ENCODE measurements around the gene SYTL2.

SYTL2 gene

GRCh38 chr11:85827748-85828639 is 17.1 kb upstream of the SYTL2 start:
- DNase-seq (ENCODE audit: low read depth in 2 of 2): no peak

DNA sequence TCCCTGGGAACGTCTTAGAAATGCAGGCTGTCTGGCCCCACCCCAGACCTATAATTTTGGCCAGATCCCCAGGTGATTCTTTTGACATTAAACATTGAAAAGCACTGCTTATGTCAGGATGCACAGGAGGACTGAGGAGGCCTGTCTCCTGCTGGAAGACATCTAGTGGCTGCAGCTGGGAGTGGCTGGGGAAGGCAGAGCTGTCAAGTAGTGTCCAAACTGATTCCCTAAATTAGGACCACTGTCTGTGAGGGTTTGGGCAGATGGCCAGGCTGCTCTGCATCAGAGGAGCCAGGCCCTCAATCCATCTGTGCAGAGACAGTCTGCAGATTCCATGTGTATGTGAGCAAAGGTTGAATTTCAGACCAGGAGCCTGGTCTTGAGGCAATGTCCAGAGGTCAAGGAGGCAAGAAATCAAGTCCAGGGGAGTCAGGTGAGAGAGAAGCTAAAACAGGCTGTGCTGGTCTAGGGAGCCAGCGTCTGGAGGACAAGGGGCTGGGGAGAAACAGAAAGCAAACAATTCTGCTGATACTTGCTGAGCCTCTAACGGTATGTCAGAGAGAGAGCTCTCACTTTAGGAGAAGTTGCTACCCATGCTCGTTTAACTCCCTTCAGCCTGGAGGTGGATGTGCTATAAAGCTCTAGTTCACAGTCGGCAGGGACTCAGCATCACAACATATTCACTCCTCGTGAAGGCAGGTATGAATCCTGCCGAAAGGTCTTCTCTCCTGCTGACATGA is 15.3 kb upstream of the SYTL2 start:
- DNase-seq (ENCODE audit: low read depth in 2 of 2): no peak

- DNase-seq (ENCODE audit: low read depth in 2 of 2): no peak
Observed at GRCh38 chr11:85825616-85826015, 14.7 kb upstream of the SYTL2 start.

DNA sequence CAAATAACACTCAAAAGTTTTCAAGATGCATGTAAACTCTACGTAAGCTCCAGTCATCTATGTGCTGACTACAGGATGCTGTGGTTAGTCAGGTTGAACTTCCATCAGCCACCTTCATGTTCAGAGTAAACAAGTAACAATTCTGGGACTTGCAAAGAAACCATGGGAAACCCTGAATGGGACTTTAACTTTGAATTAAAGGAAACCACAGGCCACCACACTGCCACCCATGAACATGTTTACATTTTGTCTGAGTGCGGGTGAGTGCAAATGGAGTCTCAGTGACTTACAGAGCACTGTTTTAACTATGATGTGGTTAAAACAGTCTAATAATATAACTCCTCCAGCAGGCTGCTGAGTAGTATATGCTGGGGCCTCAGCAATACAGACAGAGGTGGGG is 12.9 kb upstream of the SYTL2 start:
- DNase-seq (ENCODE audit: low read depth in 2 of 2): peak; percentile 24 to 35

GRCh38 chr11:85822814-85823213 is 11.9 kb upstream of the SYTL2 start:
- DNase-seq (ENCODE audit: low read depth in 2 of 2): no peak

DNA sequence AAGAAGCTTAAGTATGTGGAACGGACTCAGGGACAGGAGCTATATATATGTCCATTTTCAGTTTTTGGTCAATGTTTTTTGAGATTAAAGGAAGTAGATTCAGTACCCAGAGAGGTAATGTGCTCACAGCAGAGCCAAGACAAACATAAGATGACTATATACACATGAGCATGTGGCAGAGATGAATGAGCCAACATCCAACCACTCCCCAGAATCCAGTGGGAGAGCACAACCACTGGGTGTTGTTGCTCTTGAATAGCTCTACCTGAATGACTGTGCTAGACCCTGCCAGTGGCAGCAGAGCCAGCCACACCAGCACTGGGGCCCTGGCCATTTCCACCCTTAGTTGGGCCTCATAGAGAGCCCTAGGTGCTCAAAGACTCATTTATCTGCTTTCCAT is 10.7 kb upstream of the SYTL2 start:
- DNase-seq (ENCODE audit: low read depth in 2 of 2): no peak

- no peak for DNase-seq (ENCODE audit: low read depth in 2 of 2)
Observed at GRCh38 chr11:85819441-85819840, 8.5 kb upstream of the SYTL2 start.

GRCh38 chr11:85815186-85815931 is 4.4 kb upstream of the SYTL2 start:
- DNase-seq (ENCODE audit: low read depth in 2 of 2): no peak

- no peak for DNase-seq (ENCODE audit: low read depth in 2 of 2)
Observed at GRCh38 chr11:85813721-85814120, 2.8 kb upstream of the SYTL2 start.

DNA sequence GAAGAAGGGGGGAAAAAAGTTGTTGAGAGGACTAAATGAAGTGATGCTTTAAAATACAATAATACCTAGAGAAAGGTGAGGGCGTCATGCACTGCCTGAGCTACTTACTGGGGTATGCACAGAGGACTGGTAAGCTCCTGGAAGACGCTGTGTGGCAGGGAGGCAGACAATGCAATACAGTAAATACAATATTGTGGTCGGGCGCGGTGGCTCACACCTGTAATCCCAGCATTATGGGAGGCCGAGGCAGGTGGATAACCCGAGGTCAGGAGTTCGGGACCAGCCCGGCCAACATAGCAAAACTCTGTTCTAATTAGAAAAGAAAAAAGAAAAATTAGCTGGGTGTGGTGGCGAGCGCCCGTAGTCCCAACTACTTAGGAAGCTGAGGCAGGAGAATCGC is 683 bp upstream of the SYTL2 start:
- DNase-seq (ENCODE audit: low read depth in 2 of 2): no peak

GRCh38 chr11:85810521-85810870 is 445 bp downstream of the SYTL2 start:
- DNase-seq (ENCODE audit: low read depth in 2 of 2): no peak

- peak in 1 of 2 donors; percentile 20 for DNase-seq (ENCODE audit: low read depth in 2 of 2)
Observed at GRCh38 chr11:85809863-85810262, 1.1 kb downstream of the SYTL2 start.

DNA sequence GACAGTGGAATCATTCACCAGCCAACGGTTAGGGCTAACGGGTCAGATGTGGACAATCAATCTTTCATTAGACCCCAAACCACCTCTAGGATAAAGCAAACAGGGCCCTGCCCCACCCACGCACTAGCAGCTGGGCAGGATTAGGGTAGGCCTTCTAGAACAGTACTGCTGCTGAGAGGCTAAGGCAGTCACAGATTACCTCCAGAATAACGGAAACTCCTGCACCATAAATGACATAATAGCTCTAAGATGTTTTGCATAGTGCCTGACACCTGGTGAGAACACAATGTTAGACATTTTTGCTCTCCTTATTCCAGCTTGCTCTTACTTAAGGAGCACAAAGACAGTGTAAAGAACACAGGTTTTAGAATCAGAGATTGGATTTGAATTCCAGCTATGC is 1.8 kb downstream of the SYTL2 start:
- no peak for DNase-seq (ENCODE audit: low read depth in 2 of 2)

- DNase-seq (ENCODE audit: low read depth in 2 of 2): no peak
Observed at GRCh38 chr11:85806876-85807275, 4.1 kb downstream of the SYTL2 start.

GRCh38 chr11:85806016-85806415 is 4.9 kb downstream of the SYTL2 start:
- DNase-seq (ENCODE audit: low read depth in 2 of 2): no peak

DNA sequence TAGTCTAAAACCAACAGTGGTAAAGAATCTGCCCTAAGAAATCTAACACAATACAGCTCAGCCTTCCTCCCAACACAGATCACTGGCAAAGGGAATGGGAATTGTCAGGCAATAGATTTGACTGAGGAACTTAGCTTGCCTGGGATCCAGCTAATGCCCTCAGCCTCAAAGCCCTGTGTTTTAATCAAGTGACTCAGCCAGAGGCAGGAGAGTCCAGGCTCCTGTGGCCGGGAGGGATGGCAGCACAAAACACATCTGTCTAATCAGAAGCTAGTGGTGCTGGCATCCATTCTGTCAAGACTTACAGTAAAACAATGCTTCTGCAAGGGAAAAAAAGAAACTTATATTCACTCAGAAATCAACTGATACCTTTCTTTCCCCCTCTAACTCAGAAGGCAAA is 5.6 kb downstream of the SYTL2 start:
- DNase-seq (ENCODE audit: low read depth in 2 of 2): no peak

GRCh38 chr11:85803920-85804319 is 7.0 kb downstream of the SYTL2 start:
- DNase-seq (ENCODE audit: low read depth in 2 of 2): no peak

- DNase-seq (ENCODE audit: low read depth in 2 of 2): no peak
Observed at GRCh38 chr11:85803303-85803702, 7.6 kb downstream of the SYTL2 start.

GRCh38 chr11:85801527-85801926 is 9.4 kb downstream of the SYTL2 start:
- DNase-seq (ENCODE audit: low read depth in 2 of 2): no peak

DNA sequence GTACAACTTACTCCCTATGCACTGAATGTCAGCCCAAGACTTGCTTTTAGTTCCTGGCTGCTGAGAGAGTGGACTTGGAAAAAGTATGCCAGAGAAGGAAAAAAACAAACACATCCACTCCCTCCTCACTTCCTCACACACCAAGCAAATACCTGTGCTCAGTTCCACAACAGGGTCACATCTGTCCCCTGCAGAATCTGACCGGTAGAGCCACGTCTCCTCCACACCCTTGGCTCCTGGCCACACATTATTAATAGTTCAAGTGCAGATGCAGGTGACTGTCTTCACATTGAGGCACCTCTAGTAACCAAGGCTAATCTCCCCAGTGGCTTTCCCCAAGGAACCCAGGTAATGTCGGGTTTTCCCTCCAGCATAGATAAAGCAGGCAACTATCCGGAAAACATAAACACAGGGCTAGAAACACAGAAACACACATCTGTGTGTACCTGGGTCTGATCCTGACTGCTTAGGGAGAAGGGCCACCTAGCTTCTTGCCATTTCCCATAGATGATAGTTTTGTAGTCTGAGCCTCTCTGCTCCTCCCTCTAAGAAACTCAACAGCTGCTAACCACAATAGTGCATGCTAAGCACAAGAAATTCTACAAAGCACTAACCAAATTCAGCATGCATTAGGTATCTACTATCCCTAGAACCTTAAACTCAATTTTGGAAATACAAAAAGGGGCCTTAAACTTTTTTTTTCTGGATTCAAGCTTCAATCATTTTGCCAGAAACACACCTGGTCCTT is 10.2 kb downstream of the SYTL2 start:
- no peak for DNase-seq (ENCODE audit: low read depth in 2 of 2)

DNA sequence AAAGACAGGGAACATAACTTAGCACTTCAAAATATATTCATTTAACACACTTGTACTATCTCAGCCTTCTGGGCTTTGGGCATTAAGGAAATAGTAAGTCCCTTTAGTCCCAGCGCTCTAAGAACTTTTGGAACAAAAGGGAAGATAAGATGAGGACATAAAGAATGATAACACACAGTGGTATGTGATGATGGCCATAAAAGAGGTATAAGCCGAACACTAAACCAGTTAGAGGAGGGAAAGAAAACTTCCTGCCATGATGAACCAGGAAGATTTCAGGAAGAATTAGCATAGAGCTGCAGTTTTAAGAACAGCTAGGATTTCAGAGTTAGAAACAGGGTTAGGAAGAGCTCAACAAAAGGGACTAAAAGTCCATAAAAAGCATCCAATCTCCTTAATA is 11.8 kb downstream of the SYTL2 start:
- DNase-seq (ENCODE audit: low read depth in 2 of 2): no peak

DNA sequence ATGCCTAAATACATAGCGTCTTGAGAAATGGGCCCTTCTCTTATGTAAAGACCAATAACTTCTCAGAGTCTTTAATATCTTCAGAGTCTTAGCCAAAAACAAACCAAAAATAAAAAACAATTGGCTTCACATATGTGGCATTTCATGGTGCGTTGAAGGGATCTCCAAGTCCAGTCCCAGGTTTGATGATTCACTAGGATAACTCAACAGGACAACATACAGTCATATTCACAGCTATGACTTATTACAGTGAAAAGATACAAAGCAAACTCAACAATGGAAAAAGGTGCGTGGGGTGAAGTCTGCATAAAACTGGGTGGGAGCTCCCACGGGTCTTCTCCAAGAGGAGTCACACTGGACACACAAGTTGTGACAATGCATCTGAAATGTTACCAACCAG is 12.6 kb downstream of the SYTL2 start:
- no peak for DNase-seq (ENCODE audit: low read depth in 2 of 2)

All from stimulated activated CD8-positive, alpha-beta memory T cell treated with anti-CD3 and anti-CD28 coated beads, Interleukin-2, amount 100 ng/mL, for 1 hour (primary cell).